Measurements from ENCODE around the gene POLR2E.

Gene POLR2E

GRCh38 chr19:1094978-1095701, at the start of gene POLR2E:
POLR2E (minus strand) TSS chr19:1095375; CDS start chr19:1095315, 60 bp downstream.
- H3K36me3 ChIP-seq (ENCODE audit: control insufficient read depth in 1 of 2, insufficient read depth in 2 of 2, low read length in 2 of 2) = peaks cover 5 to 17% of the 10 kb centered on the region in 2 donors
- H3K27ac ChIP-seq (ENCODE audit: low read depth, low read length) = peak within 1 kb of the TSS; percentile 66
- H3K4me1 ChIP-seq (ENCODE audit: control insufficient read depth in 1 of 2, insufficient read depth in 2 of 2, low read length in 2 of 2) = peaks cover 28 to 36% of the 10 kb centered on the region in 2 donors
- no peaks in the 10 kb centered on the region for H3K27me3 ChIP-seq (ENCODE audit: control insufficient read depth in 1 of 2, insufficient read depth in 2 of 2, low read length in 2 of 2)
- H3K9me3 ChIP-seq (ENCODE audit: control insufficient read depth in 1 of 2, low read length in 2 of 2) = no peaks in the 10 kb centered on the region
- H3K4me3 ChIP-seq (ENCODE audit: low read depth in 1 of 2, low read length in 2 of 2) = peak within 1 kb of the TSS; percentile 90 to 94
- H3K9ac ChIP-seq (ENCODE audit: low read depth in 1 of 2, low read length in 2 of 2) = peak within 1 kb of the TSS; percentile 87 to 90

GRCh38 chr19:1144741-1145140, 49.6 kb upstream of the POLR2E start:
- peaks cover 7 to 31% of the 10 kb centered on the region in 2 donors for H3K36me3 ChIP-seq (ENCODE audit: control insufficient read depth in 1 of 2, insufficient read depth in 2 of 2, low read length in 2 of 2)

GRCh38 chr19:1143828-1144399, 48.7 kb upstream of the POLR2E start:
- no peaks in the 10 kb centered on the region for H3K27me3 ChIP-seq (ENCODE audit: control insufficient read depth in 1 of 2, insufficient read depth in 2 of 2, low read length in 2 of 2)
- H3K4me1 ChIP-seq (ENCODE audit: control insufficient read depth in 1 of 2, insufficient read depth in 2 of 2, low read length in 2 of 2) = no peaks in the 10 kb centered on the region
- peaks cover 4 to 26% of the 10 kb centered on the region in 2 donors for H3K36me3 ChIP-seq (ENCODE audit: control insufficient read depth in 1 of 2, insufficient read depth in 2 of 2, low read length in 2 of 2)
- no peak overlapping the region for H3K27ac ChIP-seq (ENCODE audit: low read depth, low read length)
- no peak overlapping the region for H3K9ac ChIP-seq (ENCODE audit: low read depth in 1 of 2, low read length in 2 of 2)
- H3K9me3 ChIP-seq (ENCODE audit: control insufficient read depth in 1 of 2, low read length in 2 of 2) = no peaks in the 10 kb centered on the region
- no peak overlapping the region for H3K4me3 ChIP-seq (ENCODE audit: low read depth in 1 of 2, low read length in 2 of 2)

More at GRCh38 chr19:1144741-1145140, 49.6 kb upstream of the POLR2E start:
- Histone ChIP-seq H3K4me3 (ENCODE audit: low read depth in 1 of 2, low read length in 2 of 2) (no peak overlapping the region), H3K9ac (ENCODE audit: low read depth in 1 of 2, low read length in 2 of 2) (no peak overlapping the region), H3K4me1 (ENCODE audit: control insufficient read depth in 1 of 2, insufficient read depth in 2 of 2, low read length in 2 of 2) (no peaks in the 10 kb centered on the region), H3K27ac (ENCODE audit: low read depth, low read length) (no peak overlapping the region), H3K27me3 (ENCODE audit: control insufficient read depth in 1 of 2, insufficient read depth in 2 of 2, low read length in 2 of 2) (no peaks in the 10 kb centered on the region), H3K9me3 (ENCODE audit: control insufficient read depth in 1 of 2, low read length in 2 of 2) (no peaks in the 10 kb centered on the region)

- Histone ChIP-seq H3K27ac (ENCODE audit: low read depth, low read length) (no peak overlapping the region), H3K27me3 (ENCODE audit: control insufficient read depth in 1 of 2, insufficient read depth in 2 of 2, low read length in 2 of 2) (no peaks in the 10 kb centered on the region), H3K36me3 (ENCODE audit: control insufficient read depth in 1 of 2, insufficient read depth in 2 of 2, low read length in 2 of 2) (peaks cover 4 to 31% of the 10 kb centered on the region in 2 donors), H3K4me1 (ENCODE audit: control insufficient read depth in 1 of 2, insufficient read depth in 2 of 2, low read length in 2 of 2) (peaks cover 0 to under 1% of the 10 kb centered on the region in 2 donors), H3K9ac (ENCODE audit: low read depth in 1 of 2, low read length in 2 of 2) (no peak overlapping the region), H3K9me3 (ENCODE audit: control insufficient read depth in 1 of 2, low read length in 2 of 2) (no peaks in the 10 kb centered on the region), H3K4me3 (ENCODE audit: low read depth in 1 of 2, low read length in 2 of 2) (no peak overlapping the region)
Measured at GRCh38 chr19:1141944-1142343, 46.8 kb upstream of the POLR2E start.

- Histone ChIP-seq H3K9me3 (ENCODE audit: control insufficient read depth in 1 of 2, low read length in 2 of 2) (no peaks in the 10 kb centered on the region), H3K9ac (ENCODE audit: low read depth in 1 of 2, low read length in 2 of 2) (no peak overlapping the region), H3K36me3 (ENCODE audit: control insufficient read depth in 1 of 2, insufficient read depth in 2 of 2, low read length in 2 of 2) (peaks cover 4 to 20% of the 10 kb centered on the region in 2 donors), H3K4me3 (ENCODE audit: low read depth in 1 of 2, low read length in 2 of 2) (no peak overlapping the region), H3K27ac (ENCODE audit: low read depth, low read length) (no peak overlapping the region), H3K27me3 (ENCODE audit: control insufficient read depth in 1 of 2, insufficient read depth in 2 of 2, low read length in 2 of 2) (no peaks in the 10 kb centered on the region), H3K4me1 (ENCODE audit: control insufficient read depth in 1 of 2, insufficient read depth in 2 of 2, low read length in 2 of 2) (peaks cover 13 to 16% of the 10 kb centered on the region in 2 donors)
Measured at GRCh38 chr19:1140272-1141027, 45.3 kb upstream of the POLR2E start.

- Histone ChIP-seq H3K36me3 (ENCODE audit: control insufficient read depth in 1 of 2, insufficient read depth in 2 of 2, low read length in 2 of 2) (peaks cover 4 to 20% of the 10 kb centered on the region in 2 donors), H3K4me1 (ENCODE audit: control insufficient read depth in 1 of 2, insufficient read depth in 2 of 2, low read length in 2 of 2) (peaks cover 15 to 20% of the 10 kb centered on the region in 2 donors)
Measured at GRCh38 chr19:1139126-1139525, 44.0 kb upstream of the POLR2E start.

GRCh38 chr19:1138121-1138520, 42.9 kb upstream of the POLR2E start:
- Histone ChIP-seq H3K27ac (ENCODE audit: low read depth, low read length) (no peak overlapping the region), H3K9me3 (ENCODE audit: control insufficient read depth in 1 of 2, low read length in 2 of 2) (no peaks in the 10 kb centered on the region), H3K9ac (ENCODE audit: low read depth in 1 of 2, low read length in 2 of 2) (no peak overlapping the region), H3K4me1 (ENCODE audit: control insufficient read depth in 1 of 2, insufficient read depth in 2 of 2, low read length in 2 of 2) (peaks cover 19 to 30% of the 10 kb centered on the region in 2 donors), H3K27me3 (ENCODE audit: control insufficient read depth in 1 of 2, insufficient read depth in 2 of 2, low read length in 2 of 2) (no peaks in the 10 kb centered on the region), H3K4me3 (ENCODE audit: low read depth in 1 of 2, low read length in 2 of 2) (no peak overlapping the region), H3K36me3 (ENCODE audit: control insufficient read depth in 1 of 2, insufficient read depth in 2 of 2, low read length in 2 of 2) (peaks cover 4 to 11% of the 10 kb centered on the region in 2 donors)

More at GRCh38 chr19:1139126-1139525, 44.0 kb upstream of the POLR2E start:
- no peak overlapping the region for H3K4me3 ChIP-seq (ENCODE audit: low read depth in 1 of 2, low read length in 2 of 2)
- no peaks in the 10 kb centered on the region for H3K9me3 ChIP-seq (ENCODE audit: control insufficient read depth in 1 of 2, low read length in 2 of 2)
- no peaks in the 10 kb centered on the region for H3K27me3 ChIP-seq (ENCODE audit: control insufficient read depth in 1 of 2, insufficient read depth in 2 of 2, low read length in 2 of 2)
- no peak overlapping the region for H3K27ac ChIP-seq (ENCODE audit: low read depth, low read length)
- no peak overlapping the region for H3K9ac ChIP-seq (ENCODE audit: low read depth in 1 of 2, low read length in 2 of 2)

- Histone ChIP-seq H3K36me3 (ENCODE audit: control insufficient read depth in 1 of 2, insufficient read depth in 2 of 2, low read length in 2 of 2) (peaks cover 0 to 6% of the 10 kb centered on the region in 2 donors), H3K4me1 (ENCODE audit: control insufficient read depth in 1 of 2, insufficient read depth in 2 of 2, low read length in 2 of 2) (peaks cover 28 to 39% of the 10 kb centered on the region in 2 donors), H3K27me3 (ENCODE audit: control insufficient read depth in 1 of 2, insufficient read depth in 2 of 2, low read length in 2 of 2) (no peaks in the 10 kb centered on the region), H3K27ac (ENCODE audit: low read depth, low read length) (peak overlapping the region; percentile 65), H3K9me3 (ENCODE audit: control insufficient read depth in 1 of 2, low read length in 2 of 2) (no peaks in the 10 kb centered on the region), H3K9ac (ENCODE audit: low read depth in 1 of 2, low read length in 2 of 2) (peak overlapping the region; percentile 9 to 51), H3K4me3 (ENCODE audit: low read depth in 1 of 2, low read length in 2 of 2) (peak overlapping the region; percentile 29 to 58)
Measured at GRCh38 chr19:1136621-1137317, 41.6 kb upstream of the POLR2E start.

GRCh38 chr19:1136201-1136600, 41.0 kb upstream of the POLR2E start:
- H3K4me1 ChIP-seq (ENCODE audit: control insufficient read depth in 1 of 2, insufficient read depth in 2 of 2, low read length in 2 of 2) = peaks cover 31 to 45% of the 10 kb centered on the region in 2 donors
- no peaks in the 10 kb centered on the region for H3K27me3 ChIP-seq (ENCODE audit: control insufficient read depth in 1 of 2, insufficient read depth in 2 of 2, low read length in 2 of 2)
- peak overlapping the region; percentile 65 for H3K27ac ChIP-seq (ENCODE audit: low read depth, low read length)
- peak overlapping the region; percentile 29 to 58 for H3K4me3 ChIP-seq (ENCODE audit: low read depth in 1 of 2, low read length in 2 of 2)
- H3K36me3 ChIP-seq (ENCODE audit: control insufficient read depth in 1 of 2, insufficient read depth in 2 of 2, low read length in 2 of 2) = peaks cover 0 to 6% of the 10 kb centered on the region in 2 donors
- peak overlapping the region; percentile 9 to 51 for H3K9ac ChIP-seq (ENCODE audit: low read depth in 1 of 2, low read length in 2 of 2)
- H3K9me3 ChIP-seq (ENCODE audit: control insufficient read depth in 1 of 2, low read length in 2 of 2) = no peaks in the 10 kb centered on the region

All from duodenal mucosa (tissue), 2 donors.